Measurements from ENCODE around the gene DAZAP2.
"Not testable (repeated sequence)": the region's sequence is repeated elsewhere in the genome, so short reads cannot be mapped to it uniquely, and the experiment has no call there.

The DAZAP2 gene

DNA sequence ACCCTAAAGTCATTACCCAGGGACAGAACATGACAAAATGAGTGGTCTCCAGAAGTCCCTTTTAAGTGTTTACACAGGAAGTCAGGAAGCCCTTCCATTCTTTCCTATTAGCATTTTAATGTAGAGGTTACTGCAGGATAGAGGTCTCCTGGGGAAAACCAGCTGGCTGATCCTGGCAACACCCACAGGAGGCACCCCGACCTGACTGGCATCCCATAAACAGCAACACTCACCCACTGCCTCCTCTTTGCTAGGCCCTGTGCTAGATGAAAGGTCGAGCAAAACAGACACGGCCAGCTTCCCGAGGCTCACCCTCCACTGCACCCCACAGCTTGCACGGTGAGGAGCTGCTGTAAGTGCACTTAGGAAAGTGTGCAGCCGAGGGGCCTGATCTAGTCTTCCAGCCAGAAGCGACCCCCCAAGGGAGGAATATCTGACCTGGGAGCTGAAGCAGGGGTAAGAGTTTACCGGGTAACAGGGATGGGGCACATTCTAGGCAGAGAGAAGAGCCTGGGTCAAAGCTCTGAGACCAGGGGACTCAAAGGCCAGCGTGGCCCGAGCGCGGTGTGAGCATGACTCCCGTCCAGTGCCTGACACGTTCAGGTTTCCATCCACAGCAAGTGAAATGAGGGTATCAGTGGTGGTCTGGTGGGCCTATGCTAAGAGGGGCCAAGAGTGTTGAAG lies 9.0 kb downstream of the DAZAP2 start:
- no peak for DNase-seq
- ATAC-seq: peak; percentile 26

DNA sequence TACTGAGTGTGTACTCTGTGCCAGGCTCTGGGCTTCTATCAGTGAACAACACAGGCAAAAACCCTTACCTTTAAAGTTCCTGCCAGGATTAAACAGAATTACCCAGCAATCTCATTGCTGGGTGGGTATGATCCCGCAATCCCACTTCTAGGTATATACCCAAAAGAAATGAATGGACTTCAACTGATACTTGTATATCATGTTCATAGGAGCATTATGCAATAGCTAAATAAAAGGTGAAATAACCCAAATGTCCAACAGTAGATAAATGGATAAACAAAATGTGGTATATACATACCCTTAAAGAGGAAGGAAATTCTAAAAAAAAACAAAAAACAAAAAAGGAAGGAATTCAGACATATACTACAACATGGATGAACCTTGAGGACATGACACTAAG lies 14.7 kb downstream of the DAZAP2 start:
- ATAC-seq (no peak), DNase-seq (no peak)

DNA sequence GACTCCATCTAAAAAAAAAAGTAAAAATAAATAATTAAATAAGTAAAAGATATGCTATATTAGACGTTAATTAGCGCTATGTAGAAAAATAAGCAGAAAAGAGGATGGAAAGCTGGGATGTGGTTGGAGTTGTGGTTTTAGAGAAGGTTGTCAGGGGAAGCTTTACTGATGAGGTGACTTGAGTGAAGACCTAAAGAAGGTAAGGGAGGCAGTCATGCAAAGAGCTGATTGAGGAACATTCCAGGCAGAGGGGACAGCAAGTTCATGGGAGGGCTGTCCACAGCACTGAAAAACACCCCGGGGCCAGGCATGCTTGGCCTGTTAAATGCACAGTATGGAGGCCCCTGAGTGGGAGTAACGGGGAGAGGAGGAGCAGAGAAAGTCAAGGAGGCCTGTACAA lies 15.9 kb downstream of the DAZAP2 start:
- DNase-seq (no peak), ATAC-seq (no peak)

DNA sequence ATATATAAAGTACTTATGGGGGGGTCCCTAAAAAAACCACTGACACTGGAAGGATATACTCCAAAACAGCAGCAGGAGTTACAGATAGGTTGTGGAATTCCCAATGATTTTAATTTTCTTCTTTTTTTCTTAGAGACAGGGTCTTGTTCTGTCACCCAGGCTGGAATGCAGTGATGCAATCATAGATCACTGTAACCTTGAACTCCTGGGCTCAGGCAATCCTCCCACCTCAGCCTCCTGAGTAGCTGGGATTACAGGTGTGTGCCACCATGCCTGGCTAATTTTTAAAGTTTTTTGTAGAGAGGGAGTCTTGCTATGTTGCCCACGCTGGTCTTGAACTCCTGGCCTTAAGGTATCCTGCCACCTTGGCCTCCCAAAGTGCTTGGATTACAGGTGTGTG lies 21.0 kb downstream of the DAZAP2 start:
- ATAC-seq, DNase-seq: not testable (repeated sequence)

DNA sequence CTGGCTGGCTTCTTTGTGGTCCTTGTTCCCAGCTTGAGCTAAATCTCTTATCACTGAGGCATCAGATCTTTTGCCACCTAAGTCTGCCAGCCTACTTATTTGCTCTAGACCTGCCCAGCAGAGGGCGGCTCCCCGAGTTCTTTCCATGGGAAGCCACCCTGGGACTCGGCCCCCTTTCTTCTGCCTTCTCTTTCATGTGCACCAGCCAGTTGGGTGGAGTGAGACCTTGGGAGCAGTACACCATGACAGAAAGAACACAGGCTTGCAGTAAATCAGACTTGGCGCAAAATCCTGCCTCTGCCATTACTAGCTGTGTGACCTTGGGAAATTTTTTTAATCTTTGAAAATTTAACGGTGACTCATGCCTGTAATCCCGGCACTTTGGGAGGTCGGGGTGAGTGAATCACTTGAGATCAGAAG lies 24.1 kb downstream of the DAZAP2 start:
- DNase-seq: peak; percentile 41
- ATAC-seq: peak; percentile 30

DNA sequence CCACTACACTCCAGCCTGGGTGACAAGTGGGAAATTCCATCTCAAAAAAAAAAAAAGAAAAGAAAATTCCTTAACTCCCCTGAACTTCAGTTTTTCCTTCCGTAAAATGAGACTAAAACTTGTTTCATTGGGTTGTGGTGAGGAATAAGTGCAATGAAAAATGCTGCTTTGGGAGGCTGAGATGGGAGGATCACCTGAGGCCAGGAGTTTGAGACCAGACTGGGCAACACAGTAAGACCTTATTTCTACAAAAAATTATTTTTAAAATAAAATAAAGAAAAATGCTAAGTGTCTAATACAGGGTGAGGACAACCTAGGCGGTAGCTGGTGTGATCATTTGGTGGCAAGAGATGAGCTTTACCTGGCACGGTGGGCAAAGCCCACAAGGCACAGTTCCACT lies 24.7 kb downstream of the DAZAP2 start:
- DNase-seq (no peak), ATAC-seq (no peak)

DNA sequence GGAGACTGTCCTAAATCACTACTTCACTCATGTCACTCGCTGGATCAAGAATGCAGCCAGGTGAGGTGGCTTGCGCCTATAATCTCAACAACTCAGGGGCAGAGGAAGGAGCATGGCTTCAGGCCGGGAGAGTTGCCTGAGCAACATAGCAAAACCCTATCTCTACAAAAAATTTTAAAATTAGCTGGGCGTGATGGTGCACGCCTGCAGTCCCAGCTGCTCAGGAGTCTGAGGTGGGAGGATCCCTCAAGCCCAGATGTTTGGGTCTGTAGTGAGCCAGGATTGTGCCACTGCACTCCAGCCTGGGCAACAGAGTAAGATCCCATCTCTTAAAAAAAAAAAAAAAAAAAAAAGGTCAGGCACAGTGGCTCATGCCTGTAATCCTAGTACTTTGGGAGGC lies 25.7 kb downstream of the DAZAP2 start:
- DNase-seq (no peak), ATAC-seq (no peak)

DNA sequence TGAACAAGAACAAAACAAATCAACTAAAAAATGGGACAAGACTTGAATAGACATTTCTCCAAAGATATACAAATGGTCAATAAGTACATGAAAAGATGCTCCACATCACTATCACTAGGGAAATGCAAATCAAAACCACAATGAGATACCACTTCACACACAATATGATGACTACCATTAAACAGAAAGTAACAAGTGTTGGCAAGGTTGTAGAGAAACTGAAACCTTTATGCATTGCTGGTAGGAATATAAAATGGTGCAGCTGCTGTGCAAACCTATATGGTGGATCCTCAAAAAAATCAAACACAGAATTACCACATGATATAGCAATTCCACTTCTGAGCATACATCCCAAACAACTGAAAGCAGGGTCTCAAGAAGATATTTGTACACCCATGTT lies 26.4 kb downstream of the DAZAP2 start:
- ATAC-seq: peak; percentile 76
- no peak for DNase-seq

DNA sequence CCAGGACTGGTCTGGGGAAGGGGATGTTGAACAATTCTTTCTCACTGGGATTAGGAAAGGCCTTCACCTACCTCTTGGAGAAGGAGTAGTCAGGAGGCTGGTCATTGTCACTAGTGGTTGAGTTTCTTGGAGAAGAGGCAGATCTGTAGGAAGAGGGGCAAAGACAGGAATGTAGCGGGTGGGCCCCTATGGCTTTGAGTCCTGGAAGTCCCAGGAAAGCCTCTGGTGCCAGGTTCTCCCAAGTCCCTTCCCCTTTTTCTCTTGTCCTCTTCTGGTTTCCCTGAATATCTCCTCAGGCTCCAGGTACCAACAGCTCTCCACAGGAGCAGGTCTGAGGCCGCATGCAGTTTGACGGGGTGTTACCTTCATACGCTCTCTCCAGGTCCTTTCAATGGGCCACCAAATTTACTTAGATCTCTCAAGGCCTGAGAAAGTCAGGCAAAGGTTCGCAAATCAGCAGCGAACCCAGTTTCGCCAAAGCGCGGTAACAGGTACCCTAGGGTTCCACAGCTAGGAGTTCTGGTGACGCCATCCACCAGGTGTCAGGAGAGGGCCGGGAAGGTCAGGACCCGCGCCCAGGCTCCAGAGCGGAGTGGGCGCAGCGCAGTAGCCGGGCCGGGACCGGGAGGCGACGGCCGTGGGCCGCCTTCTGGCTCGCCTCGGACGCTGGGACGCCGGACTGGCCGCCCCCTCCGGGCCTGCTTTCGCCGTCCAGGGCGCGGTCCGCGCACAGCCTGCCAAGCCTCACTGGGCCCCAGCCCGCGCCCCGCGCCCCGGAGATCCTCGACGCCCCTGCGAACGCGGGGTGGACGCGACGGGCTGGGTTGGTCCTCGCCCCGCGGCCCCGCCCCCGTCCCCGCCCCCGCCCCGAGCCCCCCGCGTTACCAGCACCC lies 30.8 kb downstream of the DAZAP2 start:
- peak; percentile 70 for DNase-seq
- ATAC-seq: peak; percentile 64

DNA sequence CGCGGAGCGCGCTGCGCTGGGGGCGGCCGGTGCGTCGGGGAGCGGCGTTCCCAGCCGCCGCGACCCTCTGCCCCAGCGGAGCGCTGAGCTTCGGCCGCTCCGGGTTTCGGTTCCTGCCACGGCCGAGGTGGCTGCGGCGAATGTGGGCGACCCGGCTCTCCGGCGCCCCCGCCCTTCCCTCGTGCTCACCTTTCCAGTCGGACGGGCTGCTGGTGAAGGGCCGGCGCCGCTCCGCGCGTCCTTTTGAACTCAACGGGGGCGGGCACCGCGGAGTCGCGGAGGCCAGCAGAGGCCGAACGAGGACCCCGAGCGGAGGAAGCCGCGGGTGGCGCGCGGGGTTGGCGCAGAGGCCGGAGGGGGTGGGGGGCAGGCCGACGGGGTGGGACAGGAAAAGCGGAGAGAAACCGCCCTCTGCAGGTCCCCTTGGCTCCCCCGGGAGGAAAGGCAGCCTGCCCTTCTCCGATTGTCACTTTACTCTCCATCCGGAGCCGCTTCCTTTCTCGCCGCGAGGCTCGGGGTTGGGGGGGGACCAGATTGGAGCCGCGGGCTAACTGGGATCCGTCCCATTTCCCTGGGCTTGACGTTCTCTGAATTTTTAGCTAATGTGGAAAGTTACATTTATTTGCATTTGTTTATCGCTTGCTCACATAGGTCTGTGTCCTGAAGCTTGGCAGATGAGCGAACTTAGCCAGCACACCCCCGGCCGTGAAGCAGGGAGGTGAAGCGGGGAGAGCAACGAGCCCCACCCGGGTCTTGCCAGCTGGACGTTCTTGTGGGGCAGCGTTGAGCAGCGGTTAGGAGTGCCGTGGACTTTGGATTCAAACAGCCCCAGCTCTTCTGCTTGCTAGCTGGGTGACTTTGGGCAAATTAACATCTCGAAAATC lies 31.7 kb downstream of the DAZAP2 start, which contains the start of gene SMAGP:
Gene SMAGP (minus strand): TSS at position 349 of the 884 bp plus-strand sequence. CDS start 1,137 bp downstream, outside the sequence.
- ATAC-seq: peak; percentile 47
- DNase-seq: peak; percentile 58

DNA sequence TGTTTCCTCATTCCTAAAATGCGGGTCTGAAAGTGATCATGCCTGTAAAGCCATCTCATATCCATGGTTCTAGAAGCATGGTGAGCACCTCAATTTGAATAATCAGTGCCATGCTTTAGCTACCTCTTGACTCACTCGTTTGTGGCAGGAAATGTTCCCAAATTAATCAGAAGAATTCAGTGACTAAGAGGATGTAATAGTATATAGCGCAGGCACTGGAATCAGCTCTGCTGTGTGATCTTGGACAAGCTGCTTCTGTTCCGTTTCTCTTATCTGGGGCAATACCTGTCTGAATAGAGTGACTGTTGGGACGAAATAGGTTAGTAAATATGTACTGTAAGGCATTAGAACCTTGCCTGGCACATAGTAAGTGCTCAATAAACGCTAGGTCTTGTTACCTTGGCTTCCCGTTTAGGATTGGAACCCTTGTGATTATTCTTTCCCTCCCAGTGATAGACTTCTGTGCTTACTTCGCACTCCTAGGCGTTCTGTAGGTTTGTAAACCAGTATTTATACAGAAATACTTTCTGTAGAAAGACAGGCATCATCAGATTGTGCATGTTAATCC lies 32.4 kb downstream of the DAZAP2 start:
- ATAC-seq (peak; percentile 44), DNase-seq (no peak)

DNA sequence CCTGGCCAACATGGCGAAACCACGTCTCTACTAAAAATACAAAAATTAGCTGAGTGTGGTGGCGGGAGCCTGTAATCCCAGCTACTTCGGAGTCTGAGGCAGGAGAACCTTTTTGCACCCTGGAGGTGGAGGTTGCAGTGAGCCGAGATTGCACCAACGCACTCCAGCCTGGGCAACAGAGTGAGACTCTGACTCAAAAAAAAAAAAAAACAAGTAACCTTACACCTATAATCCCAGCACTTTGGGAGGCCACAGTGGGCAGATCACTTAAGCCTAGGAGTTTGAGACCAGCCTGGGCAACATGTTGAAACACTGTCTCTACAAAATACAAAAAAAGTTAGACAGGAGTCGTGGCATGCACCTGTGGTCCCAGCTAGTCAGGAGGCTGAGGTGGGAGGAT lies 34.2 kb downstream of the DAZAP2 start:
- not testable (repeated sequence) for ATAC-seq, DNase-seq

DNA sequence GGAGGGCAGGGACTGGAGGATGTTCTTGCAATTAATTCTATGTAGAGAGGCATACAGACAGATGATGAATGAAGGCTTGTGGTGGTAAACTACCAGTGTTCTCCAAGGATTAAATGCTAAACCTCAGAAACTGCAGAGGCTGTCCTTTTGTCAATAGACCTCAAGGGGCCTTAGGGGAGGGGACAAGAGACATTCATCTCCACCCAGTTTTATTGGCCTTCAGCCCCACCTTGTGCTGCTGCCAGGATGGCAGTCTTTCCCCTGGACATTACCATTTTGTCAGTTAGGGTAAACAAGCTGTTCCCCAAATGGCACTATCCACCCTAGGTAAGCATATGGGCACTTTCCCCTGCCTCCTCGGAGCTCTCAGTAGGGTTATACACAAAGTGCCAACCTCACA lies 36.5 kb downstream of the DAZAP2 start:
- ATAC-seq: peak; percentile 24
- no peak for DNase-seq

DNA sequence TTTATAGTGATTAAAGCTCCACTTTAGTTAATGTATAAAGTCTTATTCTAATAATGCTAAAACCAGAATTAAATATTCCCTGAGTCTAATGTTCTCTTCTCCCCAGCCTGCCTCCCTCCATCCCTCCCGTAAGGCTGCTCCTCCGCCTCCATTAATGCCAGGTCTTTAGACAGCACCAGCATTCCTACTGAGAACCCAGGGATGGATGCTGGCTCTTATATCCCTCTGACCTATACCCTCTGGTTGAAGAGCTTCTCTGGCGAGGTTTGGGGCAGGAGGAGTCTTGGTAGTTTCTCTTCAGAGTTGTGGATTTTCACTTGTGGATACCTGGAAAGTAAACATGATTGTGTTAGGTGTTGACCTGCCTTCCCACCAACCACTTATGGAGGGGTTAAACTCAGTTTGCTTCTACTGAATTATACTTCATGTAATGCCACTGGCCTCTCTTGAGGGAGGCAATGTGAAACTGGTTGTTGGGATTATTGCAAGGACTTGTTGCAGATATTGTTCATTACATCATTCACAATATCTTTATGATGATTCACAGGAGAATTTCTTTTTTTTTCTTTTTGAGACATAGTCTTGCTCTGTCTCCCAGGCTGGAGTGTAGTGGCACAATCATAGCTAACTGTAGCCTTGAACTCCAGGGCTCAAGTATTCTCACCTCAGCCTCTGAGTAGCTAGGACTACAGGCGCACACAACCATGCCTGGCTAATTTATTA lies 42.7 kb downstream of the DAZAP2 start:
- ATAC-seq: no peak
- DNase-seq: no peak

DNA sequence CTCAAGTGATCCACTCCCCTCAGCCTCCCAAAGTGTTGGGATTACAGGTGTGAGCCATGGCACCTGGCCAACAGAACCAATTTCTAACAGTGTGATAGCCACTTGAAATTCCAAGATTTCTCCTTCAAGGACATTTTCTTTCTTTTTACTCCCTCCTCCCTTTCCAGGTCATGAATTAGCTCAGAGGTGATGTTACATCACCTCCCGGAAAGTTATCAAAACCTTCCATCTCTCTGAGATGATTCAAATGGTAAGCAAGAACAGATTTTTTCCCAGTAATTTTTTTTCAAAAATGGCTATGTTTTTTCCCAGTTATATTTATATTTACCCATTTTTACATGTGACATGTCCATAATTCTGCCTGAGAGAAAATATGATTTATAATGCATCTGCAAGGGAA lies 47.2 kb downstream of the DAZAP2 start:
- ATAC-seq: no peak

DNA sequence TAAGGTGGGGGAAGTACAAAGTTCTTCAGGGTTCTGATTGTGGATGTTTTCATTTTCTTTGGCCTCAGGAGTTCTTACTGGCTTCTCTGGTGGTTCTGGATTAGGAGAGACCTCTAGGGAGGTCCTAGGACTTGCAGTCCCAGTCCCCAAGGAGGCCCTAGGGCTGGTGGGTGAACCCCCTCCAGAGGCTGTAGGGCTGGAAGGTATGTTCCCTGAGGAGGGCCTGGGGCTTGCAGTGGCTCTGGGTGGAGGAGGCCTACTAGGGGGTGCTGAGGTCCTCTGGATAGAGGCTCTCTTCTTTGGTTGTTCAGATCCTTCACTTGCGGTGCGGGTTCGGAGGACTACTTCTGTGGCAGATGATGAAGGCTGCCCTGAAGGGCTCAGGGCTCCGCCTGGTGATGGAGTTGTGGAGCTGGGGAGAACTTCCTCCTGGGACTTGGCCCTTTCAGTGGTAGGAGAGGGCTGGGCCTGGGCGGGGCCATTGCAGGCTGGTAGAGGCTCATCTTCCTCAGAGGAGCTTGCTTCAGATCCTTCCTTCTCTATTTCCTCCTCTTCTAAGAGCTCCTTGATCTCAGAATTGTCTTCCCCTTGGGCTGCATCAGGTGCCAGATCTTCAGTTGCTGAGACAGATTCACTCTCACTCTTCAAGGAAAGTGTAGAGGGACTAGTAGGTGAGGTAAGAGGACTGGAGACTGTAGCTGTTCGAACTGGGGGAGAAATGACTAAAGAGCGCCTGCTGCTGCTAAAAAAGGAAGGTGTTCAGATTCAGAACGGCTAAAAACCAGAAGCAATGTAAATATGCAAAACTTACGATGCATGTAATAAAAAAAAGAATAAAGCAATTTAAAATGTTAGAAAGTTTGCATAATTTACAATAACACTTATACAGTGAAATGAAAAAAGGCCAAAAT lies 53.2 kb downstream of the DAZAP2 start:
- not testable (repeated sequence) for ATAC-seq, DNase-seq

More for the DNA sequence above, 47.2 kb downstream of the DAZAP2 start:
- DNase-seq: no peak

Measured in stimulated activated naive CD8-positive, alpha-beta T cell treated with anti-CD3 and anti-CD28 coated beads, Interleukin-15, Interleukin-2, amounts not matched to agents 100 U/mL and 50 U/mL, for 24 hours (primary cell).